Ascending aorta (tissue), 2 donors: Measurements from ENCODE around the gene PRKCQ. TPM values are rescaled to one million over a fixed set of nuclear protein-coding genes. Genes with fewer than 3 reads are reported as not detected.

Experiments used
- DNase-seq, 2 donors: peaks; one replicate each; pipeline ENCODE4 v3.0.0-alpha.2; 2019; ENCODE audit warnings: low spot score in 2 of 2
- H3K27ac ChIP-seq, 2 donors: fragments of 200-600 bp; sonication (generic); one replicate each; pipeline ENCODE4 v1.5.1; 2016 to 2017; ENCODE audit warnings: mild to moderate bottlenecking in 1 of 2
- H3K27me3 ChIP-seq: fragments of 200-600 bp; sonication (generic); one replicate; pipeline ENCODE4 v1.5.1; 2017
- H3K36me3 ChIP-seq, 2 donors: fragments of 200-600 bp; sonication (generic); one replicate each; pipeline ENCODE4 v1.5.1; 2016
- H3K4me1 ChIP-seq, 2 donors: fragments of 200-600 bp; sonication (generic); one replicate each; pipeline ENCODE4 v1.5.1; 2016 to 2017; ENCODE audit warnings: mild to moderate bottlenecking in 1 of 2
- H3K4me3 ChIP-seq, 2 donors: fragments of 200-600 bp; sonication (generic); one replicate each; pipeline ENCODE4 v1.5.1; 2016 to 2017; ENCODE audit warnings: mild to moderate bottlenecking in 1 of 2
- H3K9me3 ChIP-seq, 2 donors: fragments of 200-600 bp; sonication (generic); one replicate each; pipeline ENCODE4 v1.5.1; 2016
- CTCF ChIP-seq, 3 experiments: fragments of 200-600 bp in 2 of 3; fragments of 450-650 bp in 1 of 3; sonication (generic) in 2 of 3; IDR thresholded peaks; one replicate each; pipeline ENCODE4 v1.5.1; 2016 to 2019; ENCODE audit warnings: antibody characterized with exemption in 3 of 3, mild to moderate bottlenecking in 1 of 3, moderate library complexity in 1 of 3
- intact Hi-C: fragments of 100-400 bp; cut with DNase I; formaldehyde crosslinking; loops from one replicate; pipeline ENCODE4 v1.15.1; 2023
- total RNA-seq: library from RNA; depleted of rRNA; stranded (reverse); fragments of >200 nt; gene quantifications from one replicate; pipeline ENCODE4 v1.1.0, GENCODE V29; 2016

Gene PRKCQ
- total RNA-seq, 1 donor from 2014 or later, result not detected

DNA sequence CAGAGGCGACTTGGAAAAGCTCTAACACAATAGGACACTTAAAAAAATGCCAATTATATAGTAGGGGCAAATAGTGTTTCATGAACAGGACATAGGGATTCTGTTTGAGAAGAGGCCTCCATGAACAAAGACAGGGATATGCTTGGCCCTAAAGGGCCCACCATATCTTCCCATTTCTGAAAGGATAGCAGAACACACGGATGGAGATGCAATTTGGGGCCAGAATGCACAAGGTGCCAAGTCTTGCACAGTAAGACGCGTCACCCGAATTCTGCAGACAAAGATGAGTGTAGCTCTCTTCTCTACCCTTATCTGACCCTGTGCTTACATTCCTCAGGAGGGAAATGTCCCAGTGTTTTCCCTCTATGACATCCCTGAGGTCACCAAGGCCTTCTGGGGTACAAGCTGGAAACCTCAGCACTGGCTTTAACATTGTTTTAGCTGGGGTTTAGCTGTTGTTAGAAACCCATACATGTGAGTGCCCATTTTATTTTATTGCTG is 12.8 kb downstream of the PRKCQ start:
- DNase-seq, result no peak
- intact Hi-C loops, result no loop called here
- Histone ChIP-seq H3K27me3 (no peaks in the 10 kb centered on the region), H3K4me3 (no peak overlapping the region), H3K4me1 (no peaks in the 10 kb centered on the region), H3K36me3 (no peaks in the 10 kb centered on the region), H3K9me3 (no peaks in the 10 kb centered on the region), H3K27ac (no peak overlapping the region)
- no peak for TF ChIP-seq CTCF (IDR thresholded peaks at IDR 0.05)

DNA sequence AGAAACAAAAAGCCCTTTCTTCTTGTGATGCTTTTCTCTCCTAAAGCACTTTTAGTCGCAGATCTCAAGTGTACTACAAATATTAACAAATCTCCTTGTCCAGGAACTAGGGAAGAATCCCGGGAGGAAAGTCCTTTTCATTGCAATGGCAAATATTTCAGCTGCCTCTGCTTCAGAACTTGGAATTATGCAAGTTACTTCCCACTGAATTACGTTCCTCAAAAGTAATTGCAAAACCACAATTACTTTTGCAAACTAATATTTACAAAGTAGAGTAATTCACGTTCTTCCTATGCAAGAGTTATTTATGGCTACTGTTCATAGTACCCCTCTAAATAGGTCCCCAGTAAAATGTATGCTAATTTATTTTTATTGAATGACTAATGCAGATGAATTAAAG is 14.5 kb downstream of the PRKCQ start:
- TF ChIP-seq CTCF (IDR thresholded peaks at IDR 0.05), result no peak
- intact Hi-C loops, result no loop called here

GRCh38 chr10:6564367-6564766 is 15.7 kb downstream of the PRKCQ start:
- DNase-seq, result no peak

More for the DNA sequence above, 14.5 kb downstream of the PRKCQ start:
- Histone ChIP-seq H3K4me1 (no peaks in the 10 kb centered on the region), H3K36me3 (no peaks in the 10 kb centered on the region), H3K27ac (no peak overlapping the region), H3K4me3 (no peak overlapping the region), H3K27me3 (no peaks in the 10 kb centered on the region), H3K9me3 (no peaks in the 10 kb centered on the region)
- DNase-seq, result no peak

GRCh38 chr10:6563731-6564130 is 16.3 kb downstream of the PRKCQ start:
- H3K27ac ChIP-seq, result no peak overlapping the region
- no peaks in the 10 kb centered on the region for H3K9me3 ChIP-seq
- TF ChIP-seq CTCF (IDR thresholded peaks at IDR 0.05), result no peak
- H3K36me3 ChIP-seq, result no peaks in the 10 kb centered on the region
- intact Hi-C loops, result no loop called here
- H3K4me1 ChIP-seq, result no peaks in the 10 kb centered on the region
- no peaks in the 10 kb centered on the region for H3K27me3 ChIP-seq
- no peak for DNase-seq
- H3K4me3 ChIP-seq, result no peak overlapping the region

More at GRCh38 chr10:6564367-6564766, 15.7 kb downstream of the PRKCQ start:
- Histone ChIP-seq H3K9me3 (no peaks in the 10 kb centered on the region), H3K36me3 (no peaks in the 10 kb centered on the region), H3K27ac (no peak overlapping the region), H3K4me3 (no peak overlapping the region), H3K27me3 (no peaks in the 10 kb centered on the region), H3K4me1 (no peaks in the 10 kb centered on the region)
- intact Hi-C loops, result no loop called here
- TF ChIP-seq CTCF (IDR thresholded peaks at IDR 0.05), result no peak

GRCh38 chr10:6563075-6563474 is 17.0 kb downstream of the PRKCQ start:
- TF ChIP-seq CTCF (IDR thresholded peaks at IDR 0.05), result no peak
- DNase-seq, result no peak
- no peaks in the 10 kb centered on the region for H3K9me3 ChIP-seq
- no peaks in the 10 kb centered on the region for H3K27me3 ChIP-seq
- intact Hi-C loops, result no loop called here
- no peak overlapping the region for H3K27ac ChIP-seq
- no peak overlapping the region for H3K4me3 ChIP-seq
- no peaks in the 10 kb centered on the region for H3K36me3 ChIP-seq
- H3K4me1 ChIP-seq, result no peaks in the 10 kb centered on the region

- TF ChIP-seq CTCF (IDR thresholded peaks at IDR 0.05), result no peak
- intact Hi-C loops, result no loop called here
- H3K27me3 ChIP-seq, result no peaks in the 10 kb centered on the region
- no peaks in the 10 kb centered on the region for H3K4me1 ChIP-seq
- no peak overlapping the region for H3K27ac ChIP-seq
- H3K4me3 ChIP-seq, result no peak overlapping the region
- no peaks in the 10 kb centered on the region for H3K36me3 ChIP-seq
- H3K9me3 ChIP-seq, result no peaks in the 10 kb centered on the region
- DNase-seq, result no peak
These were observed 17.9 kb downstream of the PRKCQ start for GRCh38 chr10:6562221-6562620.
